Myocyte (in vitro differentiated cells): Measurements from ENCODE around the gene VTI1A. TPM values are rescaled to one million over a fixed set of nuclear protein-coding genes. Genes with fewer than 3 reads are reported as not detected.
A peak's percentile ranks its signal among the peaks of the same experiment; 100 is the strongest.

Source experiments
- DNase-seq: peaks from one replicate; pipeline ENCODE4 v3.0.0-alpha.2; 2012; ENCODE audit warnings: low read depth
- total RNA-seq: library from RNA; depleted of rRNA; stranded (reverse); fragments of >200 nt; gene quantifications from 2 replicates; pipeline ENCODE4 v1.2.3, GENCODE V29; 2014

VTI1A gene
- total RNA-seq, 1 donor from 2014 or later, result 35.3 TPM

DNA sequence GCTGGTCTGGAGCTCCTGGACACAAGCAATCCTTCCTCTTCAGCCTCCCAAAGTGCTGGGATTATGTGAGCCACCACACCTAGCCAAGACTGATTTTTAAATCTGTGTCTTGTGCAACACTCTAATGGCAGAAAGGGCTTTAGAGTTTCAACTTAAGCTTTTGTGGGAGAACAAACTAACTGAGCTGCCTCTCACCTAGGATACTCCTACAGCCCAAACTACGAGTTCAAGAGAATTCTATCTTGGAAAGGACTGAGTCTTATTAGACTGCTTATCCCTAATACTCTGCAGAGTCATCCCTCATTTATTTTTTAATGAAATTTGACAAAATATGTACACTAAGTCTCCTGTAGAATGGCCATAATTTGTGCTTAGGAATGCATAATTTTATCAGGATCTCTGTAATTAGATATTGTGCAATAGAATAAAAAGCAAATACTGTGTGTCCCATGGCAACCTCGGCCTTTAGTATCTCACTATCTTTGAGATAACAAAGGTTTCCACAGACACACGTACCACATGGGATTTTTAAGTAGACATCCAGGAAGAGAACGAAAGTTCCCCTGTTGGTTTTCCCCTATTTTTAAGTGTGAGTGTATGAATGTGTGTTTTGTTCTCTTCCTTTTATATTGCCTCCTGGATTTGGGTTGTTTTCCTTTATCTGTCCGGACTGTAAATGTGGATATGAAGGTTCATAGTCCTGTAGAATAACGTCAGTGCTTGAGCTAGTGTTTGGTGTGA lies 303.6 kb downstream of the VTI1A start:
- DNase-seq, result no peak

DNA sequence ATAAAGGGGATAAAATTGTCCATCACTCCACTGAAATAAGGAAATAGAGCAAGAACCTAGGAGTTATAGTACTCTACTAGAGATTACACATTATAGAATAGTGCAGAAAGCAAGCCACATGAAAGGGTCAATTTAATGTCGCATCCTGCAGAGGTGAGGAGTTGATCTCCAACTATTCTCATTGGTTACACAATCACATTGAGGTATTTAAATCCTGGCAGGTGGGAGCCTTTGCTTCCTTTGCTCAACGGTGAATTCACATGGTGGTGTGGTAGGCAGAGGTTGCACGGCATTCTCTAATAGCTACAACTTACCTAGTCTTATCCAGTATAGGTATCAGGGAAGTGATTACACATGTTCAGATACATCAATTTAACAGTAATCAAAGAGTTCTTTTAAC lies 304.6 kb downstream of the VTI1A start:
- DNase-seq, result no peak

DNA sequence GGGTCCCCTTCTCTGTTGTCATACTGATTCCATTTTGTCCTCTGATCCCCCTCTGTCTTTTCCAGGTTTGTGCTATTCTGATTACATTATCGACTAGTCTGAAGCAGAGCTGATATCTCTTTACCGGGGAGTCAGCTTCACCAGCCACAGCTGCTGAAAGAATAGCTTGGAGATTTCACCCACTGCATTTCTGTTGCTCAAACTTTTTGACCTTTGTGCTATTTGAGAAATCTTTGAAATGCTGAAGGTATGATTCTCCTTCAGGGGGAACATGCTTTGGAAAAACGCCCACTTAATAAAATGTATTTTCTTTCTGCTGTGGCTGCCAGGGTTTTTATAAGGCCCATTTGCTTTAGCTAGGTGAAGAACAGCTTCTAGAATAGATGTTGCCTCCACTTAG lies 305.3 kb downstream of the VTI1A start:
- no peak for DNase-seq

DNA sequence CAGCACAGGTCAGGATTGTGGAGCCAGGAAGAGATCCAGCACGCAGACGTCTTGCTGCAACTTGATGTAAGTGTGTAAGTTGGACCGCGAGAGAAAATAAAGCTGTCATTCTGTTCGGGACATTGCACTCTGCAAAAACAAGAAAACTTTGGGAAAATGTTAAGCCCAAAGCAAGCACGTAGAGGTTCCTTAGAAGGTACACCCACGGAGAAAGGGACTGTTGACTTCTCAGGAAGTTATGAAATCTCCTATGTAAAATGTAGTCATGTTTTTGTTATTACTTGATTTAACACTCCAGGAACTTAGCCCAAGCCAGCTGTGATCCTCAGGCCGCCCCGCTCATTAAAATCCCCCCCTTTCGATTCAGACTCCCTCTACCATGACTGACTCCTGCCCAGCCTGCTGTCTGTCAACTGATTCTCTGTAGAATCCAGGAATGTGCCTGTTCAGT lies 307.0 kb downstream of the VTI1A start:
- no peak for DNase-seq

DNA sequence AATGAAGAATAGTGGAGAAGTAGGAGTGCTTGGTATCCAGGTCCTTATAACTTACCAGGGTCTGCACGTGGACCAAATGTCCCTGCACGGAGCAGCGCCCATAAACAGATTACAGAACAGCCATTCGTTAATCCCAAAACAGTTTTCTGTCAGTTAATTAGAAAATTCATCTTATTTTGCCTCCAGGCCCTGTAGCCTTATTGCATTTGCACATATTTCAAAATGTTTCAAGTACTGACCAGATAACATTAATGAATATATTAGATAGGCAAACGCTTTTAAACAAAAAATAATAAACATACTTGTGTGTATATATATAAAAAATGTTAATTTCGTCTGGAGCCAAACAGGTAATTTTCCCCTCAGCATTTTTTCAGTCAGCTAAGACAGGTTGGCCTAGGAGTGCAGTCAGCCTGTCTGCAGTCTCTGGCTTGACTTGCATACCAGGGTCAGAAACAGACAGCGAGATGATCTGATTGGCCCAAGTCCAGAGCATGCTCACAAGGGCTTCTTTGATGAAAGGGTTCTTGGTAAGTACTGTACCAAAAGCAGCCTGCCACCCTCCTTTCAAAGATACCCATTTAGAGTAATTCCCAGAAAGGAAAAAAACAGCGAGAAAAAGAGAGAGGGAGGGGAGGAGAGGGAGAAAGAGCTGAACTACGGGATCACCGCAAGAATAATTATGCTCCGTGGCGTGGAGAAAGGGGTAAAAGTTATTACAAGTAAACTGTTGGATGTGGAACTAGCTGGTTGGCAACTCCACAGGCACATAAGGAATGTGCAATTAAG lies 308.6 kb downstream of the VTI1A start:
- no peak for DNase-seq

DNA sequence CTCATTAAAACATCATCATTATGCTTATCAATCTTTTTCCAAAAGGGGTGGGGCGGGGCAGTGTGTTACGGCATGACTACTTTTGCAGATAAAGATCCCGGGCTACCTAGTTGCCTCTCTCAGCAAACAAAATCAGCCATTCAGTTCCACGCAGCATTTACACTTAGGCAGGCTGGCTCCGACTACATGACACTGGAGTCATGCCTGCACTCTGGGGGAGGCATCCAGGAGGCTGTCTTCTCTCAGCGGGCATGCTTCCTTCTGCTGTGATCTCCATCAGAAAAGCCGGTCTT lies 309.2 kb downstream of the VTI1A start:
- no peak for DNase-seq

DNA sequence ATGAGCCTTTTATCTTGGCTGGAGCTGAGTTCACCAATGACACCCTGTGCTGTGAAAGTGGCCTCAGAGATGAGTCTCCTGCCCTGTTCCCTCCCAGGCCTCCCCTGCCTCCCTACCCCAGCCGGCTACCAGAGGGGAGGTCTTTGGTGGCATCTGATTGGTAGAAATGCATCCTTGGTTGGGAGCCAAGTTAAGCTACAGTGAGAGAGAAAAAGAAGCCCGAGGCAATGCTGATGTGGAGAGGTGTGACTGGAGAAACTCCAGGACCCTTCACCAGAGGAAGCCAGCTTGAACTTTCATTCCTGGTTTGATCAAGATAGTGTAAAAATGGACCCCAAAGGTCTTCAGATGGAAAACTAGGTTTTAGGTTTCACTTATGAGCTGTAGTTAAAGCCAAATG lies 311.9 kb downstream of the VTI1A start:
- no peak for DNase-seq

DNA sequence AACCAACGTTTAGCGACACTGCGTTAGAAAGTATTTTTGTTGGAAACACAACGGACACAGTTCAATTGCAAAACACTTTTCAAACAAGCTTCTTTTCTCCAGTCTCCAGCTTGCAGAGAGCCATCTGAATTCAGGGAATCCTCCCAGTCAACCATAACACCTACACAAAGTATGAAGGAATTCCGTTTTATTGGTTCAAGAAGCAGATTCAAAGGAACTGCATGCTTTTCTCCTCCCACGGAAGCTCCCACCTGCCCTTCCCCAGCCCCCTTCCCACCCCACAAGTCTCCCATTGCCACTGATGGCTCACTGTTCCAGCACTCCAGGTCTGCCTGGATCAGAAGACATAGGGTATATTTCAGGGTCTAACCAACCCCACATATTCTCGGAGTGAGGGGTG lies 312.5 kb downstream of the VTI1A start:
- no peak for DNase-seq

DNA sequence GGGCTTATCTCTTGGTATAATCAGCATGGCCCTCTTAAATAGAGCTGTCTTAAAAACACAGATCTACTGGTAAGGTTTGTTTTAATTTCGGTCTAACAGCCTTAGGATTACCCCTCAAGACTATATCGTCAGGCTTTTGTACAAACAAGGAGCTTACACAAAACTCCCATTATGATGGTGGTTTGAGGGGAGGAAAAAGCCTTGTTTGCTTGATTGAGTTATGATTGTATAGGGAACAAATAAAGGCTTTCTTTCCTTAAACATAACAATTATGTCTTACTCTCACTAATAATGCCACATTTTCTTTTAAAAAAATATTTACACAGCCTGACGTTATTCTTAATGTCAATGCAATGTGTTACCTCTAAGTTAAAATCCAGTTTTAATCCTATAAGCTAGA lies 314.2 kb downstream of the VTI1A start:
- no peak for DNase-seq

DNA sequence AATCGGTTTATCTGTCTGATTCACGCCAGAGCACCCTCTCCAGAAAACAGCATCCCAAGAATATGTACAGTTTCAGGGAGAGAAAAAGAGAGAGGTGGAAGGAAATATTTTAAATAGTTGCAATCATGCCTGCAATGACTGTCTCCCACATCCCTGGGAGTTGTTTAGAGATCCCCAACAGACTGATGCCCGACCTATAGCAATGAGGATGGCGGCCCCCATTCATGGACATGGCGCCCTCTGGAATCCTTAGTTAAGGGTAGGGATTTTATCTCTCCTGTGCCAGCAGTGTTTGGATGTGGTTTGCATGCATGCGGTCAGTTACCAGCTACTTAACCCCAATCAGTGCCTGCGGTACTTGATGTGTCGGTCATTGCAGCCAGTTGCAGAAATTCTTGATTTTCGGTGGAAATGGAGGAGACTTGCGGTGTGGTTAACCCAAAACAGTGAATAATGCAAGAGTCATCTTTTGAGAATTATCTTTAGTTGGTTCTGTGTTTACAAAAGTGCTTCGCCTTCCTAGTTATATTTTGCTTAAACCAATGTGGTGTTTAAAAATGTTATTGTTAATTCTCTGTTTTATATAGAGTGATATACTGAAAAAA lies 317.0 kb downstream of the VTI1A start:
- DNase-seq, result peak; percentile 68

DNA sequence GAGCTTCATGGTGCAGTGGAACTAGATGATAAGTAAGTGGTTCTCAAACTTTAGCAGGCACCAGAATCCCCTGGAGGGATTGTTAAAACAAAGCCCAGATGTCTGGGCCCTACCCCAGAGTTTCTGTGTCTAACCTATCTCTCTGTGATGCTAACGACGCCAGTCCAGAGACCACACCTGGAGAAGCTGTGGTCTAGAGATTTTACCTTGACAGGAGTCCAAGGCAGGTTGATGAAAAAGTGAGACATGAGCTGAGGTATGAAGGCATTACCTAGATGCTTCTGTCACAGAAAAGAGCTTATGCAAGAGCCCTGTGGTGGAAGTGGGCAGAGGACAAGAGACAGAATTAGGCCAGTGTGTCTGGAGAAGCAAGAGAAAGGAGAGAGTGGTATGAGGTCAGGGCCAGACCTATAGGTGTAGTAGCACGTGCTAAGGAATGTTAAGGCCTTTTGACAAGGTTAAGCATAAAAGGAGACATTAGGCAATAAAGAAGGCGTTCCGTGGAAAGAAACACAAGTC lies 318.8 kb downstream of the VTI1A start:
- DNase-seq, result no peak

DNA sequence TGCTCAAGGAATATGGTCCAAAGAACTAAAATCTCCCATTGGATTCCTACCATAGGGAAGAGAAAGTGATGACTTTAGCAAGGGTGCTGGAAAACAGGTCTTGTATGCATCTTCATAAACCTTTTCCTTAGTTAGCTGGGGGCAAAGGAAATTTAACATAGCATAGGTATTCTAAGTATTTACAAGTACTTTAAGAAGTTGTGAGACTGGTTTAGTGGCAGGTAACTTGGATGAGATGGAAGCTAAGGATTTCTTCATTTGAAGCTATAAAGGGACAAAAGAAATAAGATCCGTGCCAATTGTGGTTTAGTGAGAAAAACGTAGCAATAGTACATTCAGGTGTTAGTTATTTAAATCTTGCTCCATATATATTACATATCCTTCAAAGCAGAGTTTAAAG lies 319.6 kb downstream of the VTI1A start:
- DNase-seq, result no peak

DNA sequence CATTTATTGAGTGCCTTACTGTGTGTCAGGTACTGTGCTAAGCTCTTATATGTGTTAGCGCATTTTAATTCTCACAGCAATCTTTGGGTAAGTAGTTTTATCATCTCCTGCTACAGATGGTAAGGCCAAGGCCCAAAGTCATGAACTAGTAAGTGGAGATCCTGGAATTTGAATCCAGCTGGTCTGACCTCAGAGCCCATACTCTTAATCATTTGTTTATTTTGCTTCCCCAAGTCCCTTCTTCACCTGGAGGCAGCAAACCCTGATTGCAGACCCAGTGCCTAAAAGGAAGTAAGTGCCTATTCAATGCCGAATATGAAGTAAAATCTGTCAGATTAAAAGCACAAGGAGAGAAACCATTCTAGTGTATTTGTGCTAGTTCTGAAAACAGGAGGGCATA lies 320.1 kb downstream of the VTI1A start:
- DNase-seq, result peak; percentile 28

DNA sequence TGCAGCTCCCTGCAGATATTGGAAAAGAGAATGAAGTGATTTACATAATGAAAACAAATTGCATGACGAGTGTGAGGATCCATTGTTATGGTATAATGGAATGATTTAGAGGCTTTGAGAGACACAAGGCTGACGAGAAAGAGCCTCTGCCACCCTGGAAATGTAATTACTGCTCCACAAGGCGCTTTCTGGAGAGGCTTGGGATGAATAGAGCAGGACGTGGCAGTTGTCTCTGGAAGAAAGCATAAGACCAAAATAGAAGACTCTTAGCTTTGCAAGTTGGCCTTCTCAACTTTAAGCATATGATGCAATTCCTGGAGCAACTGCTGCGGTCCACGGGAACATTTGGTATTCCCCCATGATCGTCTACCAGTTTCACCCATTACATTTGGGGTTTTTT lies 321.1 kb downstream of the VTI1A start:
- peak; percentile 14 for DNase-seq

DNA sequence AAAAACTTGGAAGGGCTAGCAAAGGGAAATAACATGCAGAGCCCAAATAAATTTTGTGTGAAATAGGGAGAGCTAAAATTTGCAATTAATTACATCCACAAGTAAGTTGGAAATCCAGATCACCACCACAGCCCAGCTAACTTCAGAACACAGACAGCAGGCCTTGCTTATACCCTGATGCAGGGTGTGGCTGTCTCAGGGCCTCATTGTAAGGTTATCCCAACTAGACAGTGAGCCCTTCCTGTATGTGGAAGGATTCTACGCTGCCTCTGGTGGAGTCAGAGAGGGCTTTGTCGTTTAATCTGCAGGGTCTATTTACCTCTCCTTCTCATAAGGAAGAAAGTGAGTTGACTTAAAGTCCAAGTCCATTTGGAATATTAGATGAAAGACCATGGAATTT lies 322.1 kb downstream of the VTI1A start:
- DNase-seq, result no peak

DNA sequence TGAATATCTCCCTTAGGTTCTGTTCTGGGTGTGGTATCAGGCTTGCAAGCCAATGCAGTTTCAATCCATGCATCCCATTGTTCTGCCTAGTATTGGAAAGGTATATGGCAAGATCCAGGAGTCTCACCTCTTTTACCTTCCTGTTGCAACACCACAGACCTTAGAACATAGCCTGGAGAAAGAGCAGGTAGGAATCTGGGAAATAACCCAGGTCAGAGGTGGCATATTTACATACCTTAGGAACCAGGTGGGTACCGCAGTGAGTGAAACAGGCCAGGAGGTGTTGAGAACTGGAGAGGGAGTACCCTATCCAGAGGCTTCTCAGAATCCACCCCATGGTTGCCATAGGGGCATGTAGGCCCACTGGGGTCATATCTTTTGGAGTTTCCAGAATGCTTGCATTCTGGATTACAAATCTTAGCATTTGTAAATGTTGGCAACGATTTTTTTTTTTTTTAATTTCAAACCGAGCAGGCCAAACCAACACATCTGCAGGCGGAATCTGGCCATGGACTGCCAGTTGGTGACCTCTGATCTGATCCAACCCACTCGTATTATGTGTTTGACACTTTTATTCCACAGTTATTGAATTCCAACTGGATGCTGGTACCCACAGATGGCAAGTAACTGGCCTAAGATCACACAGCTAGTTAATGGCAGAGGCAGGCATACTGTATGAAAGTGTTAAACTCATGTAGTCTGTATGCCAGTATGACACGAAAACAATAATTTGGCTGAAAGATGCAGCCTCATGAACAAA lies 322.8 kb downstream of the VTI1A start:
- DNase-seq, result no peak

DNA sequence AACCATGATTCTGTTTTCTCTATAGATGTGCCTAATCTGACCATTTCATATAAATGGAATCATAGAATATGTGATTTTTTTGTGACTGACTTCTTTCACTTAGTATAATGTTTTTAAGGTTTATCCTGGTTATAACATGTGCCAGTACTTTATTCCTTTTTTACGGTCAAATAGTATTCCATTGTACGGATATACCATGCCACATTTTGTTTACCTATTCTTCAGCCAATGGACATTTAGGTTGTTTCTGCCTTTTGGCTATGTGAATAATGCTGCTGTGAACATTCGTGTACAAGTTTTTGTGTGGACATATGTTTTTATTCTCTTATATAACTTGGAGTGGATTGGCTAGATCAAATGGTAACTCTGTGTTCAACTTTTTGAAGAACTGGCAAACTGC lies 324.7 kb downstream of the VTI1A start:
- DNase-seq, result no peak

DNA sequence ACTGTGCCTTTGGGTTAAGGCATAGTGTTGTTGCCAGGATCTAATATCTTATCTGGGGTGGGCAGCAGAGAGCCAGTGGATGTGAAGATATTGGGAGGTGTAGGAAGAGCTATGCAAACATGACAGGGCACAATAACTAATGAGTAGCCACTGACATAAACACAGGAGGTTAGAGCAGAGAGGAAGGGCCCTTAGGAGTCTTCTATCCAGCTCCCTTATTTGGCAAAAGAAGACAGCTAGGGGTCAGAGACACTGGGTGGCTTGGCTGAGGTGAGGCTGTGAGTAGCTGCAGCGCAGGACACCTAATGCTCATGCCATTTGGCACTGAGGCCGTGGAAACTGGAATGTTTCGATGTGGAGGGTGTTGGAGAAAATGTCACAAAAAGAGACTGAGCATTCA lies 326.8 kb downstream of the VTI1A start:
- DNase-seq, result no peak

DNA sequence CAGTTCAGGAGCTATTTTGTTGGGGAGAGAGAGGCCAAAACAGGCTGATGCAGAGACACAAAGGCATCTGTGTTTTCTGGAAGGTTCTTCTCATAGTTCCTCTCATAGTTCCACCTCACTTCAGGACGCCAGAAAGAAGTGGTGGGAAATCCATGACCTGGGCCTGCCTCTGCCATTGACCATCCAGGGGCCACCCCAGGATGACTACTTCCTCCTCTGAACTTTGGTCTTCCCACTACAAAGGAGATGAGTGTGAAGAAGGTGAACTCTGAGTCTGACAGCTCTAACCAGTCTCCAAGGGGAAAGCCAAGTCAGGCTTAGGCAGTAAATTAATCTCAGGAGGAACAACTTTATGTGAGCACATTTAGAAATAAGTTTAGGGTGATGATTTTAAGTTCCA lies 327.2 kb downstream of the VTI1A start:
- no peak for DNase-seq

DNA sequence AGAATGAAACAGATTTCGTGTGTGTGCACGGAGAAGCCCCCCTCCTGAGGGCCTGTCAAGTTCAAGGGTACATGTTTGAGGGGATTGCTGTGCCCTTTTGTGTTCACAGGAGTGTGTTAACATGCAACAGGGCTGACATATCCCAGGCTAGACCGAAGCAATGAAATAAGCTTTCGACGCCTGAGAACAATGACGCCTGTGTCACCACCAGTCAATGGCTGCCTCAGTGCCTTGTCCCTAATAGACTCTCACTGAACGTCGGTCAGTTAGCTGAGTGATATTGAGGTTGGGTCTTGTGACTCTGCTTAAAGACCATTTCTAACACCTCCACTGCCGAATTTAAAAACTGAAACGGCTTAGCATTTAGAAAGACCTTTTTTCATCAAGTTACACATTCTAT lies 327.8 kb downstream of the VTI1A start:
- no peak for DNase-seq

DNA sequence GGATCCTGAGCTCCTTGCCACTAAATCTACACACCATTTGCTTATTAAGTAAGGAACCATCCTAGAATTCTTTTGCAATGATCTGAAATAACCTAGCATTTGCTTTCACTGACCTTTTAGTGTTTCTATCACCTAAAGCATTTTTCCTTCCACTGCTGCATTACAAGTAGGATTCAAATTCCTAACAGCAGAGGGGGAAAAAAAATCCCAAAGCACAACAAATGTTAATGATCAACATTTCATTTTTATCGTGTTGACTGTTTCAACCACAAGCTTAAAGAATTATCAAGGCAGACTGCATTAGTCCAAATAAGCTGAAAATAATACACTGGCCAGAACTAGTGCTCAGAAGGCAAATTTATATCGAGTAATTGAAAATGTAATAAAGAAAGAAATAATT lies 328.4 kb downstream of the VTI1A start:
- no peak for DNase-seq
